Measurements from ENCODE around the gene CNGA1.

The CNGA1 gene

GRCh38 chr4:47915378-47915777 lies 101.1 kb downstream of the CNGA1 start:
- Histone ChIP-seq H3K9ac (ENCODE audit: low read depth, low read length, poor library complexity) (no peak overlapping the region), H3K79me1 (ENCODE audit: low read depth, low read length) (peaks cover 5% of the 10 kb centered on the region), H3K9me3 (replicated peaks in 1 of 2; ENCODE audit: control insufficient read depth in 2 of 2, insufficient read depth in 1 of 2, low read depth in 1 of 2, low read length in 2 of 2) (no peaks in the 10 kb centered on the region), H3K23ac (ENCODE audit: low read depth, low read length, poor library complexity) (no peak overlapping the region), H2AK5ac (ENCODE audit: low read depth, low read length) (no peak overlapping the region), H3K27ac (replicated peaks; ENCODE audit: low read length) (no peak overlapping the region), H2AFZ (ENCODE audit: low read length) (peak overlapping the region; percentile 92), H3K27me3 (ENCODE audit: control insufficient read depth in 3 of 3, insufficient read depth in 3 of 3, low read depth in 1 of 3, low read length in 3 of 3) (peaks cover 0 to 7% (median 0%) of the 10 kb centered on the region in 3 experiments), H3K4me2 (ENCODE audit: insufficient read depth, low read length, poor library complexity, severe bottlenecking) (no peak overlapping the region), H2BK15ac (ENCODE audit: low read length) (no peak overlapping the region), H2BK12ac (ENCODE audit: low read length) (no peak overlapping the region), H4K8ac (ENCODE audit: low read depth, low read length) (no peak overlapping the region), H3K4me3 (ENCODE audit: low read length in 2 of 2) (peak overlapping the region in 1 of 2 donors; percentile 76), H3K4me1 (ENCODE audit: control insufficient read depth in 2 of 2, insufficient read depth in 1 of 2, low read depth in 1 of 2, low read length in 2 of 2) (no peaks in the 10 kb centered on the region), H3K36me3 (replicated peaks in 1 of 2; ENCODE audit: control insufficient read depth in 2 of 2, insufficient read depth in 2 of 2, low read length in 2 of 2) (peaks cover 0 to 19% of the 10 kb centered on the region in 2 donors), H2BK5ac (ENCODE audit: low read length) (no peak overlapping the region), H2BK120ac (ENCODE audit: low read depth, low read length) (no peak overlapping the region), H3K14ac (ENCODE audit: low read length) (no peak overlapping the region), H4K91ac (ENCODE audit: low read depth, low read length, poor library complexity) (no peak overlapping the region), H3K18ac (ENCODE audit: low read length) (no peak overlapping the region), H3K4ac (ENCODE audit: low read length) (no peak overlapping the region)
- WGBS, 2 donors (ENCODE audit: extremely low coverage in 2 of 2, insufficient read length in 2 of 2, insufficient replicate concordance in 1 of 2) = no CpG with 5 or more reads among the region's 3 CpGs
- DNase-seq (ENCODE audit: low spot score) = no peak

- no peak overlapping the region for H3K27ac ChIP-seq (replicated peaks; ENCODE audit: low read length)
- no peak overlapping the region for H3K23ac ChIP-seq (ENCODE audit: low read depth, low read length, poor library complexity)
- peak overlapping the region; percentile 59 for H3K4me2 ChIP-seq (ENCODE audit: insufficient read depth, low read length, poor library complexity, severe bottlenecking)
- no peaks in the 10 kb centered on the region for H3K4me1 ChIP-seq (ENCODE audit: control insufficient read depth in 2 of 2, insufficient read depth in 1 of 2, low read depth in 1 of 2, low read length in 2 of 2)
- H3K79me1 ChIP-seq (ENCODE audit: low read depth, low read length) = peaks cover 5% of the 10 kb centered on the region
- H3K14ac ChIP-seq (ENCODE audit: low read length) = no peak overlapping the region
- H2AFZ ChIP-seq (ENCODE audit: low read length) = peak overlapping the region; percentile 92
- no peak overlapping the region for H2BK15ac ChIP-seq (ENCODE audit: low read length)
- H3K9ac ChIP-seq (ENCODE audit: low read depth, low read length, poor library complexity) = no peak overlapping the region
- DNase-seq (ENCODE audit: low spot score) = no peak
- H4K8ac ChIP-seq (ENCODE audit: low read depth, low read length) = no peak overlapping the region
- peak overlapping the region; percentile 76 to 77 for H3K4me3 ChIP-seq (ENCODE audit: low read length in 2 of 2)
- H4K91ac ChIP-seq (ENCODE audit: low read depth, low read length, poor library complexity) = no peak overlapping the region
- H3K4ac ChIP-seq (ENCODE audit: low read length) = no peak overlapping the region
- no CpG with 5 or more reads among the region's 6 CpGs for WGBS, 2 donors (ENCODE audit: extremely low coverage in 2 of 2, insufficient read length in 2 of 2, insufficient replicate concordance in 1 of 2)
- no peak overlapping the region for H2BK120ac ChIP-seq (ENCODE audit: low read depth, low read length)
- no peak overlapping the region for H2AK5ac ChIP-seq (ENCODE audit: low read depth, low read length)
- H2BK12ac ChIP-seq (ENCODE audit: low read length) = no peak overlapping the region
- no peak overlapping the region for H2BK5ac ChIP-seq (ENCODE audit: low read length)
- H3K9me3 ChIP-seq (replicated peaks in 1 of 2; ENCODE audit: control insufficient read depth in 2 of 2, insufficient read depth in 1 of 2, low read depth in 1 of 2, low read length in 2 of 2) = no peaks in the 10 kb centered on the region
- H3K36me3 ChIP-seq (replicated peaks in 1 of 2; ENCODE audit: control insufficient read depth in 2 of 2, insufficient read depth in 2 of 2, low read length in 2 of 2) = peaks cover 0 to 24% of the 10 kb centered on the region in 2 donors
- peaks cover 0 to 7% (median 0%) of the 10 kb centered on the region in 3 experiments for H3K27me3 ChIP-seq (ENCODE audit: control insufficient read depth in 3 of 3, insufficient read depth in 3 of 3, low read depth in 1 of 3, low read length in 3 of 3)
- no peak overlapping the region for H3K18ac ChIP-seq (ENCODE audit: low read length)
These were observed 101.6 kb downstream of the CNGA1 start for GRCh38 chr4:47914926-47915237.

- peak within 1 kb of the TSS; percentile 76 to 90 for H3K4me3 ChIP-seq (ENCODE audit: low read length in 2 of 2)
These were observed 102.1 kb downstream of the CNGA1 start, which contains the start of gene NFXL1 for GRCh38 chr4:47914220-47914925. Gene NFXL1, minus strand, starts transcription at chr4:47914583. Its CDS starts 380 bp downstream, at chr4:47914203.

GRCh38 chr4:47913861-47914219 lies 102.6 kb downstream of the CNGA1 start:
- peaks cover 0 to 31% of the 10 kb centered on the region in 2 donors for H3K36me3 ChIP-seq (replicated peaks in 1 of 2; ENCODE audit: control insufficient read depth in 2 of 2, insufficient read depth in 2 of 2, low read length in 2 of 2)
- no peaks in the 10 kb centered on the region for H3K9me3 ChIP-seq (replicated peaks in 1 of 2; ENCODE audit: control insufficient read depth in 2 of 2, insufficient read depth in 1 of 2, low read depth in 1 of 2, low read length in 2 of 2)
- peak overlapping the region; percentile 47 for H2BK120ac ChIP-seq (ENCODE audit: low read depth, low read length)
- H3K18ac ChIP-seq (ENCODE audit: low read length) = peak overlapping the region; percentile 89
- H4K91ac ChIP-seq (ENCODE audit: low read depth, low read length, poor library complexity) = no peak overlapping the region
- H2BK5ac ChIP-seq (ENCODE audit: low read length) = no peak overlapping the region
- peak overlapping the region; percentile 90 for H2AFZ ChIP-seq (ENCODE audit: low read length)
- peak overlapping the region; percentile 76 to 90 for H3K4me3 ChIP-seq (ENCODE audit: low read length in 2 of 2)
- H4K8ac ChIP-seq (ENCODE audit: low read depth, low read length) = no peak overlapping the region
- no peak overlapping the region for H2BK12ac ChIP-seq (ENCODE audit: low read length)
- H3K4me1 ChIP-seq (ENCODE audit: control insufficient read depth in 2 of 2, insufficient read depth in 1 of 2, low read depth in 1 of 2, low read length in 2 of 2) = no peaks in the 10 kb centered on the region
- peak overlapping the region; percentile 94 for H3K9ac ChIP-seq (ENCODE audit: low read depth, low read length, poor library complexity)
- peak overlapping the region; percentile 34 for H3K27ac ChIP-seq (replicated peaks; ENCODE audit: low read length)
- H2BK15ac ChIP-seq (ENCODE audit: low read length) = no peak overlapping the region
- DNase-seq (ENCODE audit: low spot score) = no peak
- WGBS, 2 donors (ENCODE audit: extremely low coverage in 2 of 2, insufficient read length in 2 of 2, insufficient replicate concordance in 1 of 2) = no CpG with 5 or more reads among the region's 29 CpGs
- peaks cover 0 to 7% (median 0%) of the 10 kb centered on the region in 3 experiments for H3K27me3 ChIP-seq (ENCODE audit: control insufficient read depth in 3 of 3, insufficient read depth in 3 of 3, low read depth in 1 of 3, low read length in 3 of 3)
- H3K23ac ChIP-seq (ENCODE audit: low read depth, low read length, poor library complexity) = peak overlapping the region; percentile 12
- H2AK5ac ChIP-seq (ENCODE audit: low read depth, low read length) = peak overlapping the region; percentile 83
- H3K79me1 ChIP-seq (ENCODE audit: low read depth, low read length) = peaks cover 5% of the 10 kb centered on the region
- no peak overlapping the region for H3K14ac ChIP-seq (ENCODE audit: low read length)
- H3K4ac ChIP-seq (ENCODE audit: low read length) = no peak overlapping the region
- peak overlapping the region; percentile 50 for H3K4me2 ChIP-seq (ENCODE audit: insufficient read depth, low read length, poor library complexity, severe bottlenecking)

More at GRCh38 chr4:47914220-47914925, 102.1 kb downstream of the CNGA1 start, which contains the start of gene NFXL1:
- H4K91ac ChIP-seq (ENCODE audit: low read depth, low read length, poor library complexity) = no peak within 1 kb of the TSS
- H4K8ac ChIP-seq (ENCODE audit: low read depth, low read length) = no peak within 1 kb of the TSS
- peak within 1 kb of the TSS; percentile 92 for H2AFZ ChIP-seq (ENCODE audit: low read length)
- H3K18ac ChIP-seq (ENCODE audit: low read length) = peak within 1 kb of the TSS; percentile 89
- peaks cover 0 to 7% (median 0%) of the 10 kb centered on the region in 3 experiments for H3K27me3 ChIP-seq (ENCODE audit: control insufficient read depth in 3 of 3, insufficient read depth in 3 of 3, low read depth in 1 of 3, low read length in 3 of 3)
- H3K4ac ChIP-seq (ENCODE audit: low read length) = no peak within 1 kb of the TSS
- WGBS, 2 donors (ENCODE audit: extremely low coverage in 2 of 2, insufficient read length in 2 of 2, insufficient replicate concordance in 1 of 2) = no CpG with 5 or more reads among the region's 55 CpGs
- peak within 1 kb of the TSS; percentile 12 for H3K23ac ChIP-seq (ENCODE audit: low read depth, low read length, poor library complexity)
- H3K9ac ChIP-seq (ENCODE audit: low read depth, low read length, poor library complexity) = peak within 1 kb of the TSS; percentile 94
- H3K4me2 ChIP-seq (ENCODE audit: insufficient read depth, low read length, poor library complexity, severe bottlenecking) = peak within 1 kb of the TSS; percentile 59
- peak within 1 kb of the TSS; percentile 47 for H2BK120ac ChIP-seq (ENCODE audit: low read depth, low read length)
- H3K27ac ChIP-seq (replicated peaks; ENCODE audit: low read length) = peak within 1 kb of the TSS; percentile 34
- peaks cover 5% of the 10 kb centered on the region for H3K79me1 ChIP-seq (ENCODE audit: low read depth, low read length)
- H2AK5ac ChIP-seq (ENCODE audit: low read depth, low read length) = peak within 1 kb of the TSS; percentile 83
- no peak within 1 kb of the TSS for H2BK12ac ChIP-seq (ENCODE audit: low read length)
- DNase-seq (ENCODE audit: low spot score) = peak; percentile 91
- H3K9me3 ChIP-seq (replicated peaks in 1 of 2; ENCODE audit: control insufficient read depth in 2 of 2, insufficient read depth in 1 of 2, low read depth in 1 of 2, low read length in 2 of 2) = no peaks in the 10 kb centered on the region
- H3K4me1 ChIP-seq (ENCODE audit: control insufficient read depth in 2 of 2, insufficient read depth in 1 of 2, low read depth in 1 of 2, low read length in 2 of 2) = no peaks in the 10 kb centered on the region
- no peak within 1 kb of the TSS for H2BK5ac ChIP-seq (ENCODE audit: low read length)
- peaks cover 0 to 26% of the 10 kb centered on the region in 2 donors for H3K36me3 ChIP-seq (replicated peaks in 1 of 2; ENCODE audit: control insufficient read depth in 2 of 2, insufficient read depth in 2 of 2, low read length in 2 of 2)
- H3K14ac ChIP-seq (ENCODE audit: low read length) = no peak within 1 kb of the TSS
- H2BK15ac ChIP-seq (ENCODE audit: low read length) = no peak within 1 kb of the TSS
